H9 (cell line): ENCODE measurements around the gene SRM. TPM values are rescaled to one million over a fixed set of nuclear protein-coding genes. Genes with fewer than 3 reads are reported as not detected.

ENCODE experiments used
- DNase-seq: peaks from one replicate; pipeline ENCODE4 v3.0.0-alpha.2; 2017
- H2AFZ ChIP-seq: one replicate; pipeline ENCODE4 v1.6.1; 2013; ENCODE audit warnings: mild to moderate bottlenecking, low read length, control low read depth, moderate library complexity
- H2AK5ac ChIP-seq: 2 replicates; pipeline ENCODE4 v1.6.1; 2013; ENCODE audit warnings: low read length, control low read depth, mixed read lengths; ENCODE audit not compliant: insufficient read length
- H2BK120ac ChIP-seq: one replicate; pipeline ENCODE4 v1.6.1; 2013; ENCODE audit warnings: low read depth, mild to moderate bottlenecking, low read length, control low read depth, inconsistent platforms; ENCODE audit not compliant: poor library complexity, severe bottlenecking
- H2BK12ac ChIP-seq: 2 replicates; pipeline ENCODE4 v1.6.1; 2013; ENCODE audit warnings: low read length, control low read depth, mixed read lengths, low read depth; ENCODE audit not compliant: insufficient read length
- H2BK15ac ChIP-seq: 2 replicates; pipeline ENCODE4 v1.6.1; 2013; ENCODE audit warnings: low read depth, low read length, control low read depth
- H2BK20ac ChIP-seq: one replicate; pipeline ENCODE4 v1.6.1; 2013; ENCODE audit warnings: low read depth, mild to moderate bottlenecking, low read length, control low read depth, inconsistent platforms; ENCODE audit not compliant: poor library complexity, severe bottlenecking
- H2BK5ac ChIP-seq: 2 replicates; pipeline ENCODE4 v1.6.1; 2013; ENCODE audit warnings: low read length, control low read depth, mixed read lengths; ENCODE audit not compliant: insufficient read length
- H3K14ac ChIP-seq: 2 replicates; pipeline ENCODE4 v1.6.1; 2013; ENCODE audit warnings: low read length, control low read depth; ENCODE audit not compliant: insufficient read depth
- H3K18ac ChIP-seq: 2 replicates; pipeline ENCODE4 v1.6.1; 2013; ENCODE audit warnings: low read depth, mild to moderate bottlenecking, mixed read lengths, low read length, control low read depth; ENCODE audit not compliant: insufficient read length
- H3K23ac ChIP-seq: 2 replicates; pipeline ENCODE4 v1.6.1; 2013; ENCODE audit warnings: low read length, control low read depth, mixed read lengths, low read depth; ENCODE audit not compliant: insufficient read length
- H3K23me2 ChIP-seq: 2 replicates; pipeline ENCODE4 v1.6.1; 2013; ENCODE audit warnings: low read depth, mild to moderate bottlenecking, mixed read lengths, low read length, control low read depth; ENCODE audit not compliant: insufficient read length, poor library complexity, severe bottlenecking
- H3K27ac ChIP-seq: 2 replicates; pipeline ENCODE4 v1.5.1; 2013; ENCODE audit warnings: low read length, control low read depth, mixed read lengths, low read depth; ENCODE audit not compliant: insufficient read length
- H3K27me3 ChIP-seq: 2 replicates; pipeline ENCODE4 v1.6.1; 2013; ENCODE audit warnings: low read length, control low read depth, inconsistent platforms; ENCODE audit not compliant: insufficient read depth
- H3K4ac ChIP-seq: 2 replicates; pipeline ENCODE4 v1.6.1; 2013; ENCODE audit warnings: low read depth, mild to moderate bottlenecking, control low read depth, inconsistent platforms, low read length, moderate library complexity
- H3K4me1 ChIP-seq: 2 replicates; pipeline ENCODE4 v1.6.1; 2013; ENCODE audit warnings: low read length, control low read depth, inconsistent platforms; ENCODE audit not compliant: insufficient read depth
- H3K4me2 ChIP-seq: 2 replicates; pipeline ENCODE4 v1.6.1; 2013; ENCODE audit warnings: low read length, control low read depth, mixed read lengths; ENCODE audit not compliant: insufficient read length, insufficient read depth
- H3K56ac ChIP-seq: 2 replicates; pipeline ENCODE4 v1.6.1; 2013; ENCODE audit warnings: low read depth, mild to moderate bottlenecking, mixed read lengths, low read length, control low read depth; ENCODE audit not compliant: insufficient read length
- H3K79me1 ChIP-seq: 2 replicates; pipeline ENCODE4 v1.6.1; 2013; ENCODE audit warnings: low read depth, mild to moderate bottlenecking, moderate library complexity, low read length, control low read depth, inconsistent platforms; ENCODE audit not compliant: insufficient read depth, poor library complexity, severe bottlenecking
- H3K79me2 ChIP-seq: 2 replicates; pipeline ENCODE4 v1.6.1; 2013; ENCODE audit warnings: low read length, control low read depth, inconsistent platforms; ENCODE audit not compliant: insufficient read depth
- H3K9ac ChIP-seq: 2 replicates; pipeline ENCODE4 v1.6.1; 2013; ENCODE audit warnings: low read length, control low read depth, mixed read lengths; ENCODE audit not compliant: insufficient read length; ENCODE audit errors: extremely low read depth
- H3K9me3 ChIP-seq: one replicate; pipeline ENCODE4 v1.6.1; 2013; ENCODE audit warnings: low read depth, low read length, inconsistent platforms; ENCODE audit not compliant: control insufficient read depth
- H3T11ph ChIP-seq: one replicate; pipeline ENCODE4 v1.6.1; 2013; ENCODE audit warnings: mild to moderate bottlenecking, low read length, control low read depth, inconsistent platforms
- H4K20me1 ChIP-seq: one replicate; pipeline ENCODE4 v1.6.1; 2013; ENCODE audit not compliant: control insufficient read depth, insufficient read length, insufficient read depth
- H4K5ac ChIP-seq: 2 replicates; pipeline ENCODE4 v1.6.1; 2013; ENCODE audit warnings: low read depth, mild to moderate bottlenecking, mixed read lengths, low read length, control low read depth; ENCODE audit not compliant: insufficient read length
- H4K8ac ChIP-seq: replicated peaks from 2 replicates; pipeline ENCODE4 v1.6.1; 2013; ENCODE audit warnings: low read length, control low read depth, mixed read lengths, low read depth; ENCODE audit not compliant: insufficient read length
- H4K91ac ChIP-seq: 2 replicates; pipeline ENCODE4 v1.6.1; 2013; ENCODE audit warnings: low read depth, mild to moderate bottlenecking, moderate library complexity, mixed read lengths, low read length, control low read depth; ENCODE audit not compliant: insufficient read length
- H3K27ac Mint-ChIP-seq, 3 experiments: 2 replicates in 2 of 3; 3 replicates in 1 of 3; pipeline ENCODE4 v1.8.0; 2020 to 2021; ENCODE audit warnings: mixed read lengths in 3 of 3, mild to moderate bottlenecking in 1 of 3, moderate library complexity in 1 of 3
- H3K27me3 Mint-ChIP-seq: 2 replicates; pipeline ENCODE4 v1.8.0; 2021; ENCODE audit warnings: low read depth, mild to moderate bottlenecking, moderate library complexity, mixed read lengths
- H3K36me3 Mint-ChIP-seq, 3 experiments: 2 replicates in 2 of 3; 3 replicates in 1 of 3; pipeline ENCODE4 v1.8.0; 2020 to 2021; ENCODE audit warnings: low read depth in 3 of 3, mixed read lengths in 3 of 3; ENCODE audit not compliant: insufficient read depth in 1 of 3
- H3K4me1 Mint-ChIP-seq, 2 experiments: 2 replicates each; pipeline ENCODE4 v1.8.0; 2020; ENCODE audit warnings: mixed read lengths in 2 of 2
- H3K4me3 Mint-ChIP-seq, 2 experiments: 2 replicates in 1 of 2; 3 replicates in 1 of 2; pipeline ENCODE4 v1.8.0; 2020 to 2021; ENCODE audit warnings: mild to moderate bottlenecking in 2 of 2, mixed read lengths in 2 of 2, moderate library complexity in 1 of 2
- H3K9me3 Mint-ChIP-seq, 2 experiments: 2 replicates in 1 of 2; 3 replicates in 1 of 2; pipeline ENCODE4 v1.8.0; 2020; ENCODE audit warnings: mild to moderate bottlenecking in 2 of 2, mixed read lengths in 2 of 2, moderate library complexity in 1 of 2
- WGBS: extraction: QIAGEN DNeasy Blood & Tissue Kit; methylation state at CpG from one replicate; pipeline ENCODE4 v1.1.7; 2013; ENCODE audit warnings: missing lambda C conversion rate, low lambda C conversion rate, mixed read lengths; ENCODE audit not compliant: insufficient read length; ENCODE audit errors: extremely low coverage; 5-methylcytosine and 5-hydroxymethylcytosine counted together
- total RNA-seq: library from RNA; stranded (reverse); gene quantifications from 2 replicates; pipeline ENCODE4 v1.2.1, GENCODE V29; 2021
- TF ChIP-seq, protein P1 (sequence below): fragments of 200-600 bp; sonication (generic); conservative IDR thresholded peaks from 3 replicates; pipeline ENCODE4 v1.8.0; 2021; ENCODE audit warnings: antibody characterized with exemption, mild to moderate bottlenecking

Gene SRM
- total RNA-seq, 1 experiment from 2014 or later, result 196 TPM

DNA sequence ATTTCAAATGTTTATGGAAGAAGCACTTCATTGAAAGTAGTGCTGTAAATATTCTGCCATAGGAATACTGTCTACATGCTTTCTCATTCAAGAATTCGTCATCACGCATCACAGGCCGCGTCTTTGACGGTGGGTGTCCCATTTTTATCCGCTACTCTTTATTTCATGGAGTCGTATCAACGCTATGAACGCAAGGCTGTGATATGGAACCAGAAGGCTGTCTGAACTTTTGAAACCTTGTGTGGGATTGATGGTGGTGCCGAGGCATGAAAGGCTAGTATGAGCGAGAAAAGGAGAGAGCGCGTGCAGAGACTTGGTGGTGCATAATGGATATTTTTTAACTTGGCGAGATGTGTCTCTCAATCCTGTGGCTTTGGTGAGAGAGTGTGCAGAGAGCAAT is 36.6 kb downstream of the SRM start:
- Histone ChIP-seq H3K9ac (no peak overlapping the region), H3T11ph (no peak overlapping the region), H4K8ac (no peak overlapping the region), H3K23ac (no peak overlapping the region), H3K23me2 (no peaks in the 10 kb centered on the region), H2AFZ (no peak overlapping the region), H4K91ac (no peak overlapping the region), H4K20me1 (no peaks in the 10 kb centered on the region), H3K4me1 (no peaks in the 10 kb centered on the region), H2BK12ac (no peak overlapping the region), H3K27ac (no peak overlapping the region), H3K4ac (no peak overlapping the region), H2BK120ac (no peak overlapping the region), H2BK20ac (no peak overlapping the region), H3K27me3 (no peaks in the 10 kb centered on the region), H2BK15ac (no peak overlapping the region), H4K5ac (no peak overlapping the region), H3K18ac (no peak overlapping the region), H3K14ac (no peak overlapping the region), H3K9me3 (no peaks in the 10 kb centered on the region), H2AK5ac (no peak overlapping the region), H3K79me1 (peaks cover 2% of the 10 kb centered on the region), H3K79me2 (no peaks in the 10 kb centered on the region), H2BK5ac (no peak overlapping the region), H3K56ac (no peak overlapping the region), H3K4me2 (no peak overlapping the region)
- peaks cover 50 to 98% (median 88%) of the 10 kb centered on the region in 3 experiments; a peak in 6 of 7 replicates for H3K36me3 Mint-ChIP-seq
- no CpG with 5 or more reads among the region's 14 CpGs for WGBS
- no peak for DNase-seq
- no peaks in the 10 kb centered on the region for H3K9me3 Mint-ChIP-seq
- H3K27ac Mint-ChIP-seq, result no peak overlapping the region
- TF ChIP-seq, protein P1, sequence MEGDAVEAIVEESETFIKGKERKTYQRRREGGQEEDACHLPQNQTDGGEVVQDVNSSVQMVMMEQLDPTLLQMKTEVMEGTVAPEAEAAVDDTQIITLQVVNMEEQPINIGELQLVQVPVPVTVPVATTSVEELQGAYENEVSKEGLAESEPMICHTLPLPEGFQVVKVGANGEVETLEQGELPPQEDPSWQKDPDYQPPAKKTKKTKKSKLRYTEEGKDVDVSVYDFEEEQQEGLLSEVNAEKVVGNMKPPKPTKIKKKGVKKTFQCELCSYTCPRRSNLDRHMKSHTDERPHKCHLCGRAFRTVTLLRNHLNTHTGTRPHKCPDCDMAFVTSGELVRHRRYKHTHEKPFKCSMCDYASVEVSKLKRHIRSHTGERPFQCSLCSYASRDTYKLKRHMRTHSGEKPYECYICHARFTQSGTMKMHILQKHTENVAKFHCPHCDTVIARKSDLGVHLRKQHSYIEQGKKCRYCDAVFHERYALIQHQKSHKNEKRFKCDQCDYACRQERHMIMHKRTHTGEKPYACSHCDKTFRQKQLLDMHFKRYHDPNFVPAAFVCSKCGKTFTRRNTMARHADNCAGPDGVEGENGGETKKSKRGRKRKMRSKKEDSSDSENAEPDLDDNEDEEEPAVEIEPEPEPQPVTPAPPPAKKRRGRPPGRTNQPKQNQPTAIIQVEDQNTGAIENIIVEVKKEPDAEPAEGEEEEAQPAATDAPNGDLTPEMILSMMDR, result no peak
- H3K27me3 Mint-ChIP-seq, result no peaks in the 10 kb centered on the region
- H3K4me3 Mint-ChIP-seq, result no peak overlapping the region
- H3K4me1 Mint-ChIP-seq, result peaks cover 0 to 19% of the 10 kb centered on the region in 2 experiments; a peak in 2 of 4 replicates
